Umbilical cord (tissue), 2 donors: ENCODE measurements around the gene TIAL1. TPM values are rescaled to one million over a fixed set of nuclear protein-coding genes. Genes with fewer than 3 reads are reported as not detected.
A peak's percentile ranks its signal among the peaks of the same experiment; 100 is the strongest.
"Not testable (repeated sequence)": the region's sequence is repeated elsewhere in the genome, so short reads cannot be mapped to it uniquely, and the experiment has no call there.

Experiments used
- DNase-seq: peaks from one replicate; pipeline ENCODE4 v3.0.0-alpha.2; 2015; ENCODE audit warnings: low spot score
- total RNA-seq: library from RNA; depleted of rRNA; stranded (reverse); fragments of >200 nt; gene quantifications from one replicate; pipeline ENCODE4 v1.2.3, GENCODE V29; 2014; ENCODE audit warnings: low replicate concordance; ENCODE audit not compliant: insufficient read depth

The TIAL1 gene
- total RNA-seq: 57.3 TPM

GRCh38 chr10:119596537-119597404 lies at the start of gene TIAL1:
TIAL1 (minus strand) TSS chr10:119596964; CDS start chr10:119596465, 499 bp downstream.
- DNase-seq: peak; percentile 100

- no peak for DNase-seq
Observed at GRCh38 chr10:119644994-119645393, 48.2 kb upstream of the TIAL1 start.

GRCh38 chr10:119644205-119644814 lies 47.5 kb upstream of the TIAL1 start:
- no peak for DNase-seq

- no peak for DNase-seq
Observed at GRCh38 chr10:119643306-119644204, 46.8 kb upstream of the TIAL1 start.

GRCh38 chr10:119642556-119643111 lies 45.9 kb upstream of the TIAL1 start:
- DNase-seq: no peak

- DNase-seq: no peak
Observed at GRCh38 chr10:119640875-119641526, 44.2 kb upstream of the TIAL1 start.

GRCh38 chr10:119640384-119640783 lies 43.6 kb upstream of the TIAL1 start:
- no peak for DNase-seq

- DNase-seq: no peak
Observed at GRCh38 chr10:119638982-119639381, 42.2 kb upstream of the TIAL1 start.

GRCh38 chr10:119637631-119638030 lies 40.9 kb upstream of the TIAL1 start:
- no peak for DNase-seq

GRCh38 chr10:119634219-119634544 lies 37.4 kb upstream of the TIAL1 start:
- DNase-seq: peak; percentile 35

- no peak for DNase-seq
Observed at GRCh38 chr10:119633538-119634218, 36.9 kb upstream of the TIAL1 start.

- no peak for DNase-seq
Observed at GRCh38 chr10:119630300-119630699, 33.5 kb upstream of the TIAL1 start.

- no peak for DNase-seq
Observed at GRCh38 chr10:119625570-119626280, 29.0 kb upstream of the TIAL1 start.

- DNase-seq: no peak
Observed at GRCh38 chr10:119621078-119621384, 24.3 kb upstream of the TIAL1 start.

GRCh38 chr10:119620241-119621077 lies 23.7 kb upstream of the TIAL1 start:
- no peak for DNase-seq

- not testable (repeated sequence) for DNase-seq
Observed at GRCh38 chr10:119619811-119620210, 23.0 kb upstream of the TIAL1 start.

GRCh38 chr10:119619215-119619614 lies 22.5 kb upstream of the TIAL1 start:
- no peak for DNase-seq

- DNase-seq: no peak
Observed at GRCh38 chr10:119616882-119617570, 20.3 kb upstream of the TIAL1 start.

- DNase-seq: no peak
Observed at GRCh38 chr10:119614686-119615085, 17.9 kb upstream of the TIAL1 start.
